ENCODE data around the gene AMFR. TPM values are rescaled to one million over a fixed set of nuclear protein-coding genes. Genes with fewer than 3 reads are reported as not detected.

The AMFR gene
- total and polyA plus RNA-seq, 2 of the 8 experiments (the other 6 are each of a cell fraction or from before 2014, with no cell fraction given) = 18.6 to 21.7 TPM

DNA sequence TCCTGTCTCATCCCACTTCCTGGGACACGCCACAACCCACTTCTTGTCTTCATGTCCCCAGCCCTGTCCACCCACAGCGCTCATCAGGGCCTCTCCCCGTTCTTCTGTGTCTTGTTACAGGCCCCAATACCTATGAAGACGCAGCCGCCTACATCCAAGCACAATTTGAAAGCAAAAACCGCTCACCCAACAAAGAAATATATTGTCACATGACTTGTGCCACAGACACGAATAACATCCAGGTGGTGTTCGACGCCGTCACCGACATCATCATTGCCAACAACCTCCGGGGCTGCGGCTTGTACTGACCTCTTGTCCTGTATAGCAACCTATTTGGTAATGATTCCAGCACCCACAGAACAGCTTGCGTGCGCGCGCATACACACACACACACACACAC lies 70.6 kb downstream of the AMFR start:
- H3K9ac ChIP-seq (replicated peaks in 1 of 4; ENCODE audit: extremely low read depth in 1 of 4, low read depth in 3 of 4, low read length in 3 of 4) = no peak overlapping the region
- WGBS, 2 experiments (ENCODE audit: extremely low coverage in 1 of 2, insufficient coverage in 1 of 2, insufficient read length in 1 of 2, insufficient replicate concordance in 2 of 2, low coverage in 1 of 2, low lambda C conversion rate in 2 of 2, missing lambda C conversion rate in 1 of 2) = 95% methylated on average over 17 of the region's 17 CpGs; no CpG with 5 or more reads in 1 of the 2 experiments
- H3K27me3 ChIP-seq (replicated peaks in 1 of 4; ENCODE audit: control insufficient read depth in 3 of 4, extremely low read depth in 1 of 4, insufficient read depth in 3 of 4, low read length in 3 of 4) = no peaks in the 10 kb centered on the region; a peak in 1 of 7 replicates
- H4K91ac ChIP-seq (replicated peaks; ENCODE audit: insufficient read length, low read length) = no peak overlapping the region
- H3K23ac ChIP-seq (ENCODE audit: insufficient read length) = no peak overlapping the region
- no peak overlapping the region for H2AFZ ChIP-seq (ENCODE audit: low read length)
- H3K36me3 ChIP-seq (ENCODE audit: control insufficient read depth in 2 of 4, insufficient read depth in 4 of 4, low read length in 3 of 4) = no peaks in the 10 kb centered on the region
- no peak overlapping the region for H3K18ac ChIP-seq (ENCODE audit: extremely low read depth, low read length)
- H3K23me2 ChIP-seq (ENCODE audit: low read depth, low read length) = no peaks in the 10 kb centered on the region
- H4K5ac ChIP-seq (ENCODE audit: insufficient read length, low read depth, low read length) = no peak overlapping the region
- H4K8ac ChIP-seq (ENCODE audit: extremely low read depth, insufficient read depth, low read length) = no peak overlapping the region
- no peak overlapping the region for H2BK20ac ChIP-seq (ENCODE audit: low read length)
- peaks cover 0 to 2% of the 10 kb centered on the region in 2 experiments for H4K20me1 ChIP-seq (replicated peaks in 1 of 2; ENCODE audit: control insufficient read depth in 1 of 2, insufficient read depth in 2 of 2, low read length in 2 of 2)
- H2BK12ac ChIP-seq (ENCODE audit: low read depth, low read length) = no peak overlapping the region
- no peak overlapping the region for H3K4me2 ChIP-seq (ENCODE audit: insufficient read depth in 1 of 2, low read depth in 2 of 2, low read length in 2 of 2)
- no peaks in the 10 kb centered on the region for H3K79me2 ChIP-seq (ENCODE audit: control insufficient read depth in 1 of 2, insufficient read depth in 2 of 2, low read length in 2 of 2)
- DNase-seq (ENCODE audit: low read depth in 1 of 2, low spot score in 2 of 2) (no peak), FAIRE-seq (no peak)
- H3K4me3 ChIP-seq (ENCODE audit: extremely low read depth in 1 of 4, insufficient read depth in 2 of 4, low read depth in 3 of 4, low read length in 4 of 4) = no peak overlapping the region
- H3K27ac ChIP-seq (ENCODE audit: low read depth, low read length) = no peak overlapping the region
- H3K9me3 ChIP-seq (ENCODE audit: insufficient read depth in 2 of 2, low read depth in 1 of 2, low read length in 1 of 2) = no peaks in the 10 kb centered on the region
- H2AK5ac ChIP-seq (ENCODE audit: low read depth, low read length) = no peak overlapping the region
- CTCF ChIA-PET (ENCODE audit: partially characterized antibody) = interaction anchor here (0.6 to 3.4 kb wide), 8 partner anchors 10 to 455 kb away, joined by 3 to 16 read pairs (median 9); no protein-coding TSS in a partner anchor
- H2BK15ac ChIP-seq (ENCODE audit: low read length) = no peak overlapping the region
- peaks cover 0 to 15% (median 11%) of the 10 kb centered on the region in 4 experiments; a peak in 6 of 7 replicates for H3K4me1 ChIP-seq (replicated peaks in 1 of 4; ENCODE audit: control insufficient read depth in 3 of 4, insufficient read depth in 4 of 4, low read length in 3 of 4)
- POLR2A ChIA-PET (ENCODE audit: partially characterized antibody) = no interaction called here
- H3K56ac ChIP-seq (replicated peaks; ENCODE audit: insufficient read length, low read depth, low read length) = no peak overlapping the region
- H2BK5ac ChIP-seq (ENCODE audit: low read depth, low read length) = no peak overlapping the region
- H3K79me1 ChIP-seq (ENCODE audit: low read depth, low read length) = no peaks in the 10 kb centered on the region; the same call in 1 of the 2 replicates
- H3K14ac ChIP-seq (ENCODE audit: insufficient read length) = no peak overlapping the region
- no peak overlapping the region for H2BK120ac ChIP-seq (replicated peaks; ENCODE audit: low read depth, low read length)
- no peak overlapping the region for H3K4ac ChIP-seq (replicated peaks; ENCODE audit: insufficient read length, low read depth, low read length)
- TF ChIP-seq EP300 (IDR thresholded peaks at IDR 0.05; ENCODE audit: borderline replicate concordance in 1 of 2, low read depth in 2 of 2, low read length in 2 of 2) (no peak), RBBP5 (IDR thresholded peaks at IDR 0.05; ENCODE audit: borderline replicate concordance, low read depth, low read length) (no peak), RNF2 (IDR thresholded peaks at IDR 0.05; ENCODE audit: borderline replicate concordance, low read depth, low read length, missing control alignments, poor library complexity, severe bottlenecking) (no peak), GTF2F1 (IDR thresholded peaks at IDR 0.05; ENCODE audit: borderline replicate concordance, low read depth, low read length) (no peak), CBX8 (IDR thresholded peaks at IDR 0.05; ENCODE audit: borderline replicate concordance, low read depth, low read length) (no peak), KDM1A (IDR thresholded peaks at IDR 0.05; ENCODE audit: borderline replicate concordance, low read length) (no peak), FOSL1 (IDR thresholded peaks at IDR 0.05; ENCODE audit: insufficient read depth, low read depth, low read length) (no peak), KDM5A (IDR thresholded peaks at IDR 0.05; ENCODE audit: low read length) (no peak), GABPA (IDR thresholded peaks at IDR 0.05; ENCODE audit: borderline replicate concordance, insufficient read depth, low read length) (no peak), POLR2A (IDR thresholded peaks at IDR 0.05; ENCODE audit: control extremely low read depth in 1 of 2, low read depth in 2 of 2, low read length in 2 of 2) (no peak), BACH1 (IDR thresholded peaks at IDR 0.05; ENCODE audit: low read length) (no peak), POLR2AphosphoS5 (IDR thresholded peaks at IDR 0.05; ENCODE audit: low read depth, low read length) (no peak), BRCA1 (IDR thresholded peaks at IDR 0.05; ENCODE audit: low read depth, low read length) (no peak), JUND (IDR thresholded peaks at IDR 0.05; ENCODE audit: low read length) (no peak), CHD2 (IDR thresholded peaks at IDR 0.05; ENCODE audit: low read length) (no peak)
